Midbrain (tissue), 1 donor: ENCODE data around the gene CD3E.
"Not testable (repeated sequence)": the region's sequence is repeated elsewhere in the genome, so short reads cannot be mapped to it uniquely, and the experiment has no call there.

ENCODE experiments used
- DNase-seq: peaks from one replicate; lab custom pipeline; 2025; lab: John Stamatoyannopoulos, UW

Gene CD3E

DNA sequence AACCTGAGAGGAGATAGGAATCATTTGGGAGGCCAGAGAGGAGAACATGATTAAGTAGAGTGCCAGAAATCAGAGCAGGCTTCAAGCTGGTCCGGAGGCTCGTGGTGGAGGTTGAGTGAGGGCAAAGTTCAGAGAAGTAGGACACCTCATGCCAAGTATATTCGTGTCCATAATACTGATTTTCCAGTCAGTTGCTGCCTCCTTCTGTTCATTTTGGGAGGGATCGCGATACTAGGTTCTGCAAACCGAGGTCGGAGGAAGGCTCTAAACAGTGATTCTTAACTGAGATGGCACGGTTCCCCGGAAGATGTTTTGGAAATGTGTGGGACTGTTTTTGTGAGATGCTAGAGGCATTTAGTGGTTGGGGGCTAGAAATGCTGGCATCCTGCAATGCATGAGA, 13.6 kb upstream of the CD3E start:
- peak; percentile 7 for DNase-seq

DNA sequence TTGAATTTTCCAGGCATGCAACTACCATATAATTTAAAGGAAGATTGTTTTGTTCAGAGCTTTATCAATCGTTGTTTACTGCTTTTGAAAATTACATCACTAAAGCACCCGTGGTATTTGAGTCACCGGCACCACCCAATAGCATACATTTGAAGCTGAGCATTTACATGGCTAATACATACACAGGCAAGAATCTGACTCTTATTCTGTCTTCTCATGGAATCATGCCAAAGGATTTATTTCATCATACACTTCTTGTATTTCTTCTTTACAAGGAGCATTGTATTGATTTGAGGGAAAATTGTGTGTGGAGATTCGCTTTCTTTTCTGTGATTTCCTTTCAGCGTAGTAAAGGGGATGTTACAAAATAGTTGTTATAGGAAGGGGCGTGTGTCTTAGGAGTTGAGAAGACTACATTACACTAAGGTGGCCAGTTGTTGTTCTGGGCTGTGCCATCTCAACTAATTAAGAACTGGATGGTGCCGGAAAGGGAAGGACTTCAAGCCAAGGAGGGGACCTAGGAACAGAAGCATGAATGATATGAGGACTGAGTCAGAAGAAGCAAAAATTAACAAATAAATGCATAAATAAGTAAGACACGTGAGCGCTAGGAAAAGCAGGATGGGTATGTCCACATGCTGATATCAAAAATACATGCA, 12.9 kb upstream of the CD3E start:
- DNase-seq, result no peak

DNA sequence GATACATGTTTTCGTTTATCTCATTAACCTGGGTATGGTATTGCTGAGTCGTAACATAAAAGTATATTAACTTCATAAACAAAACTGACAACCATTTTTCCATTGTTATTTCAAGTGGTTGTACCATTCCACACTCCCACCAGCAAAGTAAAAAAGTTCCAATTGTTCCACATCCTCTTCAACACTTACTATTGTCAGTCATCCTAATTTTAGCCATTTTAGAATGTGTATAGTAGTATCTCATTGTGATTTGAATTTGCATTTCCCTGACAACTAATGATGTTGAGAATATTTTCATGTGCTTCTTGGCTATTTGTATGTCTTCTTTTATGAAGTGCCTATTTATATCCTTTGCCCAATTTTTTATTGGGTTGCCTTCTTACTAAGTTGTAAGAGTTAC, 10.5 kb upstream of the CD3E start:
- no peak for DNase-seq

DNA sequence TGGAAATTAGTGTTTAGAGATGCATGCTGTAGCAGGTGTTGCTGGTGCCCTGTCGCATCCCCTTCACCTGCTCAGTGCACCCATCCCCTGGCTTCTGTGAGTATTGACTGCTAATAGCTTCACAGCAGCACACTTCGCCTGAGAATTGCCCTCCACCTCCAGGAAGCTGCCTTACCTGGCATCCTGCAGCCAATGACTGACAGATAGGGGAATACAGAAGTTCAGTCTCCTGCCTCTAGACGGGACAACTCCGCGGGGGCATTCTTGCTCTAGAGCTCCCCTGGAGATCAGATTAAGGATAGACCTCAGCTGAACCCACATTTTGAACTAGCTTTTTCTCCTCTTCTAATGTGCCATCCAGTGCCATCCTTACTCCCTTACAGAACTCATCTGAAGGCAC, 9.3 kb upstream of the CD3E start:
- DNase-seq, result no peak

DNA sequence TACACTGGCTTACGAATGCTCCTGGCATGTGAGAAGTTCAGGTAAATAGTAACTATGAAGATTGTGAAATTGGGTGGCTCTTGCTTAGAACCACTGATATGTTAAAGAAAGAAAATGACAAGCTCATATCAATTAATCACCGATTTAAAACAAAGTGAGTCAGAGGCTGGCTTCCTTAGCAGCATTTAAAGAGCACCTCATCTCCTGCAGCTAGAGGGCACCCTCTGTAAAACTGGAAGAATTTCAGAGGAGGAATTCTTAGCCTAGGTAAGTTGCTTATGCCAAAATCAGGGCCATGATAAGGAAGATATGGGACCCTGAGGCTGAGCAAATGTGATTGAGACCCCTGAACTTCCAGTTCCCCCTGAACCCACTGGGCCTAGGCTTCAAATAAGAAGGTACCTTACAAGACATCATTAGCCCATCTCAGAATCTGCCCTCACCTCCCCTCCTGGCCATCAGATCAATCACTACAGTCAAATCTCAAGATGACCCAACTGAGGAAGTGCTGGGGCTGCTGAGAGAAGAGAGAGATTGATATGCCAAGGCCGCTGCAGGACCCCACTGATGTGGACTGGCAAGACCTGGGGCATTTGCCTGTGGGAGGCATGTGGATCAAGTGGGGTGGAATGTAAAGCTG, 8.6 kb upstream of the CD3E start:
- DNase-seq, result no peak

DNA sequence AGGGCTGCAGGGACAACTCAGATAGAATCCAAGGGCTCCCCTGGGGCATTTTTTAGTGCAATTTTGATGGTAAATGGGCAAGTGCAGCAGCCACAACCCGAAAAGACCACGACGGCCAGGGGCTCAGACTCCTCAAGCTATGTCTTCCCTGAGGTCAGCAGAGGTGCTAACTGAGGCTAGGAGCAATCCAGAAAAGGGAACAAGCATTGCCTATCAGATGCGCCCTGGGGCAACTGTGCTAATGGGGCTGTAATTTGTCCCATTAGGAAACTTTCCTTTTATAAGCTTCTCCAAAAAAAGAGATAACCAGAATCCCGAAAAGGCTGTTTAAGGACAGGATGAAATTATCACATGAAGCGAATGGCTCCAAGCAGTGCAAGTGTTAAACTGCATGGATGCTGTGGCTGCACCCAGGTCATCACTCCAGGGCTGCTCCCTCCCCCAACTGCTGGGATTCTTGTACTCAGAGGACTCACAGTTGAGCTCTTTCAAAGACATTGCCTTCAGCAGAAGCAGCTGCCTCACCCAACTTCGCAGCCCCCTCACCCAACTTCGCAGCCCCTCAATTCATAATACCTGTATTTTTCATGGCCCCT, 2.8 kb upstream of the CD3E start:
- no peak for DNase-seq

DNA sequence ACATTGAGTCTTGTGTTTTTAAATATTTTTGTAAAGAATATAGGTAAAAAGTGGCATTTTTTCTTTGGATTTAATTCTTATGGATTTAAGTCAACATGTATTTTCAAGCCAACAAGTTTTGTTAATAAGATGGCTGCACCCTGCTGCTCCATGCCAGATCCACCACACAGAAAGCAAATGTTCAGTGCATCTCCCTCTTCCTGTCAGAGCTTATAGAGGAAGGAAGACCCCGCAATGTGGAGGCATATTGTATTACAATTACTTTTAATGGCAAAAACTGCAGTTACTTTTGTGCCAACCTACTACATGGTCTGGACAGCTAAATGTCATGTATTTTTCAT, 333 bp upstream of the CD3E start:
- DNase-seq, result no peak

DNA sequence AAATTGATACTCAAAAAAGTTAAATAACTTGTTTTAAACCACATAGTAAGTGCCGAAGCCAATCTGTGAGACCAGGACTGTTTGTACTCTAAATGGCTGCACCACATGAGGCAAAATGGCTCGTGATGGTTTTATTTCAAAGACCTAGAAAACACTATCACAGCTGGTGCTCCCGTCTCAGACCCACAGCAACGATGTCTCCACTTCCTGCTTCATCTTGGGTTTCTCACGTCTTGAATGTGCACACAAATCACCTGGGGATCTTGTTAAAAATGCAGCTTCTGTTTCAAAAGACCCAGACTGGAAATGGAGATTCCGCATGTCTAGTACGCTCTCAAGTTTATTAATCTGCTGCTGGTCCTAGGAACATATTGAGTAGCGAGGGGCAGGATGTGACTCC, 1.2 kb downstream of the CD3E start:
- DNase-seq, result no peak

DNA sequence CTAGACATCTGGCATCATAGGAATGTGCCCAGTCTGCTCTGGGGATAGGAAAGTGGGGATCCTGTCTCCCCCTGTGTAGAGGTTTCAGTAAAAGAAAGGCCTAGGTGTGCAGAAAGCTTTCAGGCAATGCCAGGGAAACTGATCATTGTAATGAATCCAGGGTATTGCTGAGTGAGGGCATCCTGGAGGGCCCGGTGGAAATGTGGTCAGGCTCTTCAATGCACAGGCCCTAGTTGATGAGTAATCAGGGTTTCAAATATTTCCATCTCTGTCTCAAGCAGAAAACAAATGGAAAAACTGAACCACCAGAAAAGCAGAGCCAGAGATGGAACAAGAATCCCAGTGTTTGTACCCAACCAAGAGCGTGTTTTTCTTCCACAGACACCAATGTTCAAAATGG, 2.0 kb downstream of the CD3E start:
- DNase-seq, result no peak

DNA sequence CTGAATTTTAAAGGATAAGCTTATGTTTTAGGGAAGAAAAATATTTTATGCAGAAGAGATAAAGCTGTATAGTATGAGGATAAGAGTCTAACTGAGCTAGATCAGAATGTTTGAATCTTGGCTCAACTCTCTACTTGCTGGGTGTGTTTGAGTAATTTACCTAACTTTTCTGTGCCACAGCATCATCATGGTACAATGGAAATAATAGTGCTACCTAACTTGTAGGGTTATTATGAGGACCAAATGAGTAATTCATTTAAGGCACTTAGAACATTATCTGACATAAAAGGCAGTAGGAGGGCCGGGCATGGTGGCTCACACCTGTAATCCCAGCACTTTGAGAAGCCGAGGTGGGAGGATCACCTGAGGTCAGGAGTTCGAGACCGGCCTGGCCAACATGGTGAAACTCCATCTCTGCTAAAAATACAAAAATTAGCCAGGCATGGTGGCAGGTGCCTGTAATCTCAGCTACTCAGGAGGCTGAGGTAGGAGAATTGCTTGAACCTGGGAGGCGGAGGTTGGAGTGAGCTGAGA, 4.5 kb downstream of the CD3E start:
- DNase-seq, result not testable (repeated sequence)

DNA sequence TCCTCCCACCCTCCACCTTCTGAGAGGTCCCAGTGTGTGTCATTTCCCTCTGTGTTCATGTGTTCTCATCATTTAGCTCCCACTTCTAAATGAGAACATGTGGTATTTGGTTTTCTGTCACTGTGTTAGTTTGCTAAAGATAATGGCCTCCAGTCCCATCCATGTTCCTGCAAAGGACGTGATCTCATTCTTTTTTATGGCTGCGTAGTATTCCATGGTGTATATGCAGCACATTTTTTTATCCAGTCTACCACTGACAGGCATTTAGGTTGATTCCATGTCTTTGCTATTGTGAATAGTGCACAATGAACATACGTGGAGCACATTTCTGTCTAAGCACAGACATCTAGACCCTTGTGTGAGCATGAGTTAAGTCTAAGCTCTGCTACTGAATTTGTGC, 5.7 kb downstream of the CD3E start:
- no peak for DNase-seq

DNA sequence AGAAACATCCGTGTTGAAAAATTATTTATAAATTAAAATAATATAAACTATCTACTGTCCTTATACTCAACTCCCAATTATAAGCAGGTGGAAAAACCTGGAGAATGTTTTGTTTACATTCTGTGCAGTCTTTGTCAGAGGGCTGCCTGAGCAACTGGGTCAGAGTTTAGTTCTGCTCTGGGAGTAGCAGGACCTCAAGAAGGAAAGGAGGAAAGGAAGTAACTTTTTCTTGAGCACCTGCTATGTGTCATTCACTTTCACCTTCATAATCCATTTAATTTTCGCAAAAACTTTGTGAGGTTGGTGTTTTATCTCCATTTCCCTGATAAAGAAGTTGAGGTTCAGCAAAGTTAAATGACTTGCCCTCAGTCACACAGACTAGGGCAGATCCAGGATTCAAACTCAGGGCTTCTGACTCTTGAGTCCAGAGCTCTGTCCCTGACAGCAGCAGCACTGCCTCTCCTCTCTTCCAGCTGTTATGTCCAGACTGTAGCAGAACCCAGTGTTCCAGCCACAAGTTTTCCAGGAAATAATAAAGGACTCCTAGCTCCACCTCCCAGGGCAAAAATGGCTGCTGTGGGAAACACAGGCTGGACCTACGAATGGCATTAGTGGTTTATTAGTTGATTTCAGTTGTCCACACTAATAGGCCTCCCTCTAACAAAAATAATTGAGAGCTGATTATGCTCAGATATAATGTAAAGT, 6.4 kb downstream of the CD3E start:
- DNase-seq, result no peak

DNA sequence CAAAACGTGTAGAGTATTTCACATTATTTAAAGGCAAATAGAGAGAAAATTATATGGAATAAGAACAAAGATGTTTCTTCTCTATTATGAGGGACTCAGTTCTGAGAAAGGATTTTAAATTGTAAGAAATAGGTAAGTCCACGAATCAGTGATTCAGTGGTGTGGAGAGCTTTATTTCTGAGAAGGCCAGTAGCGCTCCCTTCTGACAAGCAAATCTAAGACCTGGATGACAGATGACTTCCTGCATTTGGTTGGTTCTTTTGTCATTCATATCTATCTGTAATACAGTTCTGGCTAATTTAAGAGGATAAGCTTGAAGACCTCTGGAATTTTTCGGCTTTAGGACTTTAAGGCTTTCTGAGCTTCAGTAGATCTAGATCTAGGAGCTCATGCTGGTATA, 7.0 kb downstream of the CD3E start:
- DNase-seq, result no peak

DNA sequence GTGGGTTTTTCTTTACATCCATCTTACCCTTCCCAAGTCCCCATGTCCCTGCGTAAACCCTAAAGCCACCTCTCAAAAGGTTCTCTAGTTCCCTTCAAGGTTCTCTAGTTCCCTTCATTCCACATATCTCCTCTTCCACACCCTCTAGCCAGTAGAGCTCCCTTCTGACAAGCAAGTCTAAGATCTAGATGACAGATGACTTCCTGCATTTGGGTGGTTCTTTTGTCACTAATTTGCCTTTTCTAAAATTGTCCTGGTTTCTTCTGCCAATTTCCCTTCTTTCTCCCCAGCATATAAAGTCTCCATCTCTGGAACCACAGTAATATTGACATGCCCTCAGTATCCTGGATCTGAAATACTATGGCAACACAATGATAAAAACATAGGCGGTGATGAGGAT, 7.8 kb downstream of the CD3E start:
- no peak for DNase-seq

DNA sequence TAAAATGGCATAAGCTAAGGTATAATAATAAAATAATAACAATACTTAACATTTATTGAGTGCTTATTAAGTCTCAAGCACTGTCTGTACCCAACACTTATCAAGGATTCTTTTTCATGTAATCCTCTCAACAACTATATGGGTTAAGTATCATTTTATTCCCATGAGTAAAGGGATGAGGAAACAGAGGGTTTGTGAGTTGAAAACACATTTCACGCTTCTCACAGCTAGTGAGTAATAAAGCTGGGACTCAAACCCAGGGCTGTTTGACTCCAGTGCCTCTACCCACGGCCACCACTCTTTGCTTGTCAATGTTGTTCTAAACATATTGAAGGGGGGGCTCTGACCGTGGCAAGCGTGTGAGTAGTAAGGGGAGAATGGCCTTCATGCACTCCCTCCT, 8.7 kb downstream of the CD3E start:
- DNase-seq, result no peak

DNA sequence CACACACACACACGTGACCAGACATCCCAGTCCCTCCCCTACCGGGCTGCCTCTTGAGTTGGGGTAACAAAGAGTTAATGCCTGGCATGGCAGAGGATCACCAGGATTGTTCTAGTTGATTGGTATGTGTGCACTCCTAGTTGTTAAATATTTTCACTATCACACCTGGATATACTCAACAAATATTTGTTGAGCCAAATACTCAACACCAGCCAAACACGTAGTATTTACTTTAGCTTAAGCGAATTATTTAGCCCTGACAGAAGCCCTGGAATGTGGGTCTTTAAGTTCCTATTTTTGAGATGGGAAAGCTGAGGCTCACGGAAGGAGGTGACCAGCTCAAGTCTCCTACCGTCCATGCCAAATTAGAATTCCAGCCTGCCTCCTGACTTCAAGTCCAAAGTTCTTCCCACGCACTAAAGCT, 10.5 kb downstream of the CD3E start:
- DNase-seq, result no peak

DNA sequence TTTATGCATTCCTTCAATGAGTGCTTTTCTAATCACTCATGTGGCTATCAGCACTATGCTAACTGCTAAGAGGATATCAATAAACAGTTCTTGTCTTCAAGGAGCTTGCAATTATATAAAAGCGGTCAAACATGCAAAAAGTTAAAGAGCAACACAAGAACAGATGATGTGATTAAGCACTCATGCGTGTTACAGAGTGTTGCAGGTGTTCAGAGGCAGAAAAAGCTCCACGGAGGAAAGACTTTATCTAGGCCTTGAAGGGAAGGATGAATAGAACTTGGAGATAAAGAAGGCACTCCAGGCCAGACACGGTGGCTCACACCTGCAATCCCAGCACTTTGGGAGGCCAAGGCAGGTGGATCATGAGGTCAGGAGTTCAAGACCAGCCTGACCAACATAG, 13.6 kb downstream of the CD3E start:
- DNase-seq, result no peak

DNA sequence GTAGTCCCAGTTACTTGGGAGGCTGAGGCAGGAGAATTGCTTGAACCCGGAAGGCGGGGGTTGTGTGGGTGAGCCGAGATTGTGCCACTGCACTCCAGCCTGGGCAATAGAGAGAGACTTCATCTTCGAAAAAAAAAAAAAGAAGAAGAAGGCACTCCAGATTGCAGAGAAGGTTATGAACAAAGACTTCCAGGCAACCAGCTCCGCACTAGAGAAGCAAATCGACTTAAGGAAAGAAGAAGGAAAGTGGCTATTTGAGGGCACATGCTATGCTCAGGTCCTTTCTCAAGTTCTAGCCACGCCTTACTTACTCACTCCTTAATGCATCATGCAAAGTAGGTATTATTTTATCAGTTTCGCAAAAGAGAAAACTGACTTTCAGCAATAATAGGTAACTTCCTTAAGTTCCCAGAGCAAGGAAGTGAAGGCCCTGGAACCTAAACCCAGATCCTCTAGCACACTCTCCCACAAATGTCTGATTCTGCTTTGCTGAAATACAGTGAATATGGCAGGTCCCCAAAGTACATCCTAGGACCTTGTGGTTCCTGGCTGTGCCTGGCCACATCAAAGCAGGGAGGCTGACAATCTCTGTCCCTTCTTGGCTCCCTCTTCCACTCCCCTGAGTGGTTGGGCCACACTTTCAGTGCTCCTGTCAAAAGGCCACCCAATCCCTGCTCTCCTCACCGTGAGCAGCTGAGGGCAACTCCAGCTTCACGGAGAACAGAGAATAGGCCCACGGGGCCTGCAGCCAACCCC, 14.2 kb downstream of the CD3E start:
- DNase-seq, result no peak

DNA sequence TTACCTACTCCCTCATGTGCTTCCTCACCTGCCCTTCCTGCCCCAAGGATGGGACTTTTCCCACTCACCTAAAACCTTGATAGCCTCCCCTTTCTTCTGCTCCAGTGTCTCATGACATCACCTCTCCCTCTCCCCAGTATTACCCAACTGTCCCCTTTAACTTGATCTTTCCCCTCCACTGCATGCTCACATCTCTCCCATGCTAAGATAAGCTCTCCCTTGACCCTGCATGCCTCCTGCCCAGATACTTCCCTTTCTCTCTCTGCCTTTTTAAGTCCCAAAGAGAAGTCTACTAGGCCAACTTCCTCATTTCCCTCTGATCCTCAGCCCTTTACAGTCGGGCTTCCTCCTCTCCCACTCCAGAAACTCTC, 14.8 kb downstream of the CD3E start:
- no peak for DNase-seq

DNA sequence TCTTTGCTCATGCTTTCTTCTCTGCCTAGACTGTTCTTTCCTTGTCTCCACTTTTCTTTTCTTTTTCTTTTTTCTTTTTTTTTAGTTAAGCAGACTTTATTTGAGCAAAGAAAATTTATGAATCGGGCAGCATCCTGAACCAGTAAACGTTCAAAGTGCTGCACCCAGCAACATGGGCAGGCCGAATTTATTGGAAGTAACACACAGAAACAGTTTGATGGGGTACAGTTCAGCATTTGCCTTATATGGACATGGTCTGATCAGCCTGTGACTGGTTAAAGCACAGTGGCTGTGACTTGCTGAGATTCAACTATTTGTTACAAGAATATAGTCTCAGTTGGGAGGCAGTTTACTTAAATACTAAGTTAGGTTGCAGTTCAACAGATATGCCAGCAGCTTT, 16.0 kb downstream of the CD3E start:
- DNase-seq, result no peak

DNA sequence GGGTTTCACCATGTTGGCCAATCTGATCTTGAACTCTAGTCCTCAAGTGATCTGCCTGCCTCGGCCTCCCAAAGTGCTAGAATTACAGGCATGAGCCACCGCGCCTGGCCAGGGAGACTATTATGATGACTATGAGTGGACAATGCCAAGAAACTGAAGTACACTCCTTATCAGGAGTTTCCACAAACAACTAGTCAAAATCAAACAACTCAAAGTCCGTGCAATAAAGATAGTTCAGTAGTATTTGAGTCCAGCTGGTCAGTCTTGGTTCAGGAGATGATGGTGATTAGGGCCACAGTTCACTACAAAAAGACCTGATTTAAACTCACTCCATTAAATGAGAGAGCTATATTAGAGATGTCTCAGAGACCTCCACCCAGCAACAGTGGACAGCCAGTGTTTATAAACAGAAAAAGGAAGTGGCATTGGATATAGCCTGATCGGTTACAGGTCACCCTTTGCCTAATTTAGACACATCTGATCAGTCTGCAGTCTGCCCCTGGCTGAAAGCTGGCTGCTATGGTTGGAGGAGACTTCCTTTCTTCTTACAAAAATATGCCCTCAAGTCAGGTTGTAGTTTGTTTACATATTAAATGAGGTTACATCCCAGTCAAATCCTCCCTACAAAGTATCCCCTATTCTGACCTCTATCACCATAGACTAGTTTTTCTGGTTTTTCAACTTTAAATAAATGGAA, 17.0 kb downstream of the CD3E start:
- no peak for DNase-seq

DNA sequence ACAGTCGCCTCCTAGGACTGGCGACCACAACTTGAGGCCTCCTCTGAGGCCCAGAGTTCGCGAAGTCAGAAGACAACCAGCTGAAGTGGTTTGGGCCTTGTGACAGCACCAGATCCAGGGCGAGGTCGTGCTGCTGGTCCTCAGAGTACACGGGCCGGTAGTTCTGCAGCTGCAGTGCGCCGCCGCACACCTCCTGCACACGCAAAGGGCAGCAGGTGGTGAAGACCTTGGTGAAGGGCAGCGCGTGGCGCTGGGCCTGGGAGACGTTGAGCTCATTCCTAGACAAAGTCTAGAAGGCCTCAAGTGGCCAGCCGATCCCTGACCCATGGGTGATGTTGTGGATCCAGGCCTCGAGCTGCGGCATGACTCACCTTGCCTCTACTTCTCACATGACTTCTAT, 18.2 kb downstream of the CD3E start:
- DNase-seq, result no peak
